Stimulated activated CD4-positive, alpha-beta T cell treated with anti-CD3 and anti-CD28 coated beads, Interleukin-4, amount 100 ng/mL, for 1 hour (primary cell): ENCODE measurements around the gene OLFML2B.
"Not testable (repeated sequence)": the region's sequence is repeated elsewhere in the genome, so short reads cannot be mapped to it uniquely, and the experiment has no call there.

Experiments
- DNase-seq: peaks from one replicate; pipeline ENCODE4 v3.0.0-alpha.2; 2020

Gene OLFML2B

DNA sequence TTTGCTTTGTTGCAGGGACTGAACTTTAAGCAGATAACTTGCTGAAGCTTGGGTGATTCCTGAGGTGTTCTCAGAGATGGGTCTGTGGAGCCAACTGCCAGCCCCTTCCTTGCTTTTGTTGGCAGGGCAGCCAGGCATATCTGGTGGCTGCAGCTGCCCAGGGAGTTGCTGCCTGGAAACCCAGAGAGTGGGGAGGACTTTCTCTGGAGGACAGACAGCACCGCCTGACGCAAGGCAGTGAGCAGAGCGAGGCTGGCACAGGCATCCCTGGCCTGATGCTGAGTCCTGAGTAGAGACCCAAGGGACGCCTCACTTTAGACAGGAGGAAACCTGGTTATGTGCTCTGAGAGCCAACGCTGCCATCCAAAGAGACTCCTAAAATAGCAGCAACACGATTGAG lies 9.8 kb upstream of the OLFML2B start:
- DNase-seq = no peak

DNA sequence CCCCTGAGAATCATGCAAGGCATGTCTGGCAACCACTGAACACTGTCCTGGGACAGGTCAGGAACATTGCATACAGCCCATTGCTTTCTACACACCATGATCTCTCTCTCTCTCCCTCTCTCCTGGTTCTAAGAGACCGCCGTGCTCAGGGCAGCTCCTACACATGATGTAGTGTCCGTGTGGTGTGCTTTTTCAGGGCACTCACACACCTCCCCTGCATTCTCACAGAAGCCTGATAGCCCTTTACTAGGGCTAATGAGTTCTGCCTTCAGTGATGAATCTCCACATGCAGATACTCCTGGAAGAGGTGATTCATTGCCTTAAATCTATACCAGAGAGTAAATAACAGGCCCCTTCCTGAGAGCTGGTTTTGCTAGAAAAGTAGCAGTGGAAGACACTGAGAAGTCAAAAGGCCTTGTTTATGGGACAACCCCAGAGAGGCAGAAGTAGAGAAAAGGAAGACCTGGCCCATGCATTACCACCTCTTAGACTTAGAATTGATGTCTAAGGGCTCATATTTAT lies 7.2 kb upstream of the OLFML2B start:
- DNase-seq = no peak

- DNase-seq = no peak
Observed at GRCh38 chr1:162029157-162029556, 5.5 kb upstream of the OLFML2B start.

GRCh38 chr1:162028726-162029125 lies 5.1 kb upstream of the OLFML2B start:
- no peak for DNase-seq

DNA sequence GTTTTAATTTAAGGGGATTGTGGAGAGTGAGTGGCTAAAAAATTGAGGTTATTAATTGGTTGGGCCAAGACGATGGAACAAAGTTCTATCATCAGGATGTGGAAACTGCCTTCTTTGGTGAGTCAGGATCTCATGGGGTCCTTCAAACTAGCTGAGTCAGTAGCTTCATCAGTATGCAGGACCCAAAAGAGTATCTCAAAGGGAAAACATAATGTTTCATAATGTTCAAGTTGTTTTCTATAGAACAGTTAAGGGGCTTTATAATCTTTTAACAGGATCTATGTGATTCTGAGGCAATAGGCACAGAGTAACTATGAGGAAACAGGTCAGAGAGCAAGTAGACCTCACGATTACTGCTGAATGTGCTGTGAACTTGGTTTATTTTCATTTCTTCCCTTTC lies 3.2 kb upstream of the OLFML2B start:
- DNase-seq = no peak

- DNase-seq = no peak
Observed at GRCh38 chr1:162025541-162025940, 1.9 kb upstream of the OLFML2B start.

GRCh38 chr1:162023181-162023546 lies 505 bp downstream of the OLFML2B start:
- no peak for DNase-seq

DNA sequence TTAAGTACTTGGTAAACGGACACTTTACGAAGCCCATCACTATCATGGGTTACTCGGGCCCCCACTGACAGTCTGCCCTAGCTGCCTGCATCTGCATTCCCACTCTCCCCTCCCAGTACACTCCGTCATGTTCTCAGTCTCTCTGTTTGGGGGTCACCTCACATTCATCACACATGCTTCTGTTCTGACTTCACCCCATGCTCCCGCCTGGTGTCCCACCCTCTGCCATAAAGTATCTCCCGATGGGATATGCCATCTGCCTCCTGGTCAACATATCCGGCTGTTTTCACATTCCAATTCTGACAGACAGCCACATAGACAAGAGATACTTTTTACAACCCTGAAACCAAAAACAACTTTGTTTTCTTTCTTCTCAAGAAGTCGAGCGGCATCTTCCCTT lies 1.0 kb downstream of the OLFML2B start:
- DNase-seq = no peak

GRCh38 chr1:162021124-162021523 lies 2.5 kb downstream of the OLFML2B start:
- DNase-seq = no peak

DNA sequence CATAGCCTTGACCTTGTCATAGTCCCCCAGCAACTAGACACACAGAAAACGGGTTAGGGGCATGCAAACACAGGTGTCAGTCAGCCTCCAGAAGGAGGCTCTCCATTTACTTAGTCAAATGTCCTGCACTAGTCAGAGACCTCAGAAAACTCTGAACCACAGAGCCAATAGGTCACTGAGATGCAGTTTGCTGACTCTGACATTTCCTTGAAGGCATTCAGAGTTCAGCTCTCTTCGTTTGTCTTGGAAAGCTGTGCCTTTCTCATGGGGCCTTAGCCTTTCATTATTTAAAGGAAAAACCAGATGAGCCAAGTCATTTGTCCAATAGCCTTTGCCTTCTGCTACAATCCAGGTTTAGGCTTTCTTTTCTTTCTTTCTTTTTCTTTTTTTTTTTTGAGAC lies 3.5 kb downstream of the OLFML2B start:
- no peak for DNase-seq

GRCh38 chr1:162019446-162019845 lies 4.2 kb downstream of the OLFML2B start:
- DNase-seq = no peak

DNA sequence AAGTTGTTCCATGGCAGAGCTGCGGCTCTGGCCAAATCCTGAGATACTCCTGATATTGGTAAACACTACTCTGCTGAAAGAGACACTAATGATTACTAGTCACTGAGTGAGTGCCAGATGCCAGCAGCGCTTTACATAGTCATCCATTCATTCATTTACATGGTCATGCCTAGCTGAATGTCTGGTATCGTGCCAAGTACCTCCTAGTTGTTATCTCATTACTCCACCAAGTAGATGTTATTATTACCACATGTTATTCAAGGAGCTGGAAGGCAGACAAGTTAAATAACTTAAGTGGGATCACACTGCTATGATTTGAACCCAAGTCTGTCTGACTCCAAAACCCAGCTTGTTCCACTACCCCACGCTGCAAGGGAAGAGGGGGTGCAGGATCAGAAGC lies 4.7 kb downstream of the OLFML2B start:
- no peak for DNase-seq

- DNase-seq = no peak
Observed at GRCh38 chr1:162018418-162018817, 5.3 kb downstream of the OLFML2B start.

DNA sequence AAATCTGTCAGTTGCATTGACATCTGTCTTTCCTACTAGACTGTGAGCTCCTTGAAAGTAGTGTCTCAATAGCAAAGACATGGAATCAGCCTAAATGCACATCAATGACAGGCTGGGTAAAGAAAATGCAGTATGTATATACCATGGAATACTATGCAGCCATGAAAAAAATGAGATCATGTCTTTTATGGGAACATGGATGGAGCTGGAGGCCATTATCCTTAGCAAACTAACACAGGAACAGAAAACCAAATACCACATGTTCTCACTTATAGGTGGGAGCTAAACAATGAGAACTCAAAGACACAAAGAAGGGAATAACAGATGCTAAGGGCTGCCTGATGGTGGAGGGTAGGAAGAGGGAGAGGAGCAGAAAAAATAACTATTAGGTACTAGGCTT lies 5.9 kb downstream of the OLFML2B start:
- not testable (repeated sequence) for DNase-seq

DNA sequence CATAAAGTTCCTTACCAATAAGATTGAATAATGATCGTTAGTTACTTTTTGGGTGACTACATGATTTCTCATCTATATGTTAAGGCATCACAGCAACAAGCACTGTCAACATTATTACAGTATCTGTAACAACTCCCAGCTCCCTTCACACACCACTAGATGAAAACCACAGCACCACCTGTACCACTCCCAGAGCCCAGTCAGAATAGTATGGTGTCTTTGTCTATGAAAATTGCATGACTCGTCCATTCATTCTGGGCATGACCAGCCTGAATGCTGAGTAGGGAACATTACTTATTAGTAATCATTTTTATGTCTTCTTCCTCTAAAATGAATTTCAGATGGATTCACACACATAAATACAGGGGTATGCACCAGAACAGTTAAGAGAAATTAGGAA lies 7.0 kb downstream of the OLFML2B start:
- DNase-seq = no peak

DNA sequence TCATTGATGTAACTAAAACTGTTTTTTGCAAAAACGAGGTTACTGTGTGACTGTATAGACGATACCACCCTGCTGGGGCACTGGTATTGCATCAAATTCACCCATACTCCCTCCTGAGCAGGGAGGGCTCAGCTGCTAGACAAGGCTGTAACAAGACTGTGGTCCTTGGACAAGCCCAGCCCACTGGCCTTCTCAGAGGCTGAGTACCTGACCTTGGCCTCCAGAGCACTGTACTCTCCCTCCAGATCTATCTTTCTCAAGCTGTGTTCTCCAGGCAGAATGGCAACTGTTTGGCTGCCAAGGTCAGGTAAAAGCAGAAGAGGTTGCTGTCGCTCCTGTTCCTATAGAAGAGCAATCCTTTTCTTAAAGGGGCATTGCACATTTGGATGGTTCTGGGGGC lies 8.5 kb downstream of the OLFML2B start:
- DNase-seq = no peak

GRCh38 chr1:162014202-162014601 lies 9.5 kb downstream of the OLFML2B start:
- DNase-seq = no peak

GRCh38 chr1:162013289-162013688 lies 10.4 kb downstream of the OLFML2B start:
- DNase-seq = no peak

GRCh38 chr1:162011337-162012012 lies 12.2 kb downstream of the OLFML2B start:
- no peak for DNase-seq

GRCh38 chr1:162010175-162010506 lies 13.5 kb downstream of the OLFML2B start:
- DNase-seq = no peak

DNA sequence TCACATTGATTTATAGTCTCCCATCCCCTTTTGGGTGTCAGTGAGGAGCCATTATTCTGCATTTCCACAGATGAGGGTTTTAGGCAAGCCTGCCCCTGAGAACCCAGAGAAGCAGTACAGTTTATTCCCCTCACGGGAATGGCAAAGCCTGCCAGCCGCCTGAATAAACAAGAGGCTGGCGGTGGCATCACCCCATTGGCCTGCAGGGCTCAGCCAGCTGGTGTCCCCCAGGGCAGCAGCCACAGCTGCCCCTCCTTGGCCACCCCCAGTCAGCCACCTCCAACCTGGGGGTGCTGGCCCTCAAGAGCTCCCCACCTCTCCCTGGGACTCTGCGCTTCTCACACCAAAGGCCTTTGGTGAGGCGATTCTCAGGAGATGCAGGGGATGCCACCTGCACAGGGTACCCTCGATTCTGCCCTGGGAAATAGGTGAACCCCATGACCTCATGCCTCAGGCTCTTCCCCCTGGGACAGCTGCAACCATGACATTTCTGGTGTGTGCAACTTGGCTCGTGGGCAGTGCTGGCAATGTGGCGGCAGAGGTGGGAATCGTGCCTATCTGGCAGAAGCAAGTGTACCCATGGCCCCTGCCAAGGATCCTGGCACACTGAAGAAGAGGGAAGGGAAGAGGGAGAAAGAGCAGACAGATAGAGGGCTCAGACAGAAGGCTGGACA lies 14.0 kb downstream of the OLFML2B start:
- DNase-seq = no peak

- DNase-seq = no peak
Observed at GRCh38 chr1:162008799-162009198, 14.9 kb downstream of the OLFML2B start.

DNA sequence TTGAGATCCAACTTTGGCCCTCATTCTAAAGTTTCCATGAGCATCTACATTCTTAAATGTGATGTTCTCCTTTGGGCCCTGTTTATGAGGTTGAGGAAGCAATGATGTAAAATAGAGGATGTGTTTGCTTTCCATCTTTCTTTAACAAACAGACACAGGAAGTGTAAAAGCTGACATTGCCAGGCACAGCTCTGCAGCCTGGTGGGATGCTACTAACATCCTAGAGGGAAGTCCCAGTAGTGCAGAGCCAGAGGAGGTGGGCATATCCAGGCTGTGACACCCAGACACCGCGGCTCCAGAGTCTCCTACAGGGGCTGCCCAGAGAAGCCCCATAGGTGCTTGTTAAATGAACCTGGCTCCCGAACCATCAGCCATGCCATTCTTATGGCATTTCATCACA lies 16.2 kb downstream of the OLFML2B start:
- DNase-seq = no peak

GRCh38 chr1:162006081-162006480 lies 17.6 kb downstream of the OLFML2B start:
- no peak for DNase-seq

- no peak for DNase-seq
Observed at GRCh38 chr1:162004441-162004950, 19.2 kb downstream of the OLFML2B start.
